ENCODE data around the gene SLC44A3. TPM values are rescaled to one million over a fixed set of nuclear protein-coding genes. Genes with fewer than 3 reads are reported as not detected.

SLC44A3 gene
- total and polyA plus RNA-seq, 8 donors: 13.0 to 52.5 (median 23.2) TPM

- intact Hi-C loops (cut with DNase I): no loop called here
- no peak overlapping the region for H3K27ac ChIP-seq
- FAIRE-seq (no peak), ATAC-seq (no peak), DNase-seq (no peak)
- no peak overlapping the region for H3K4me3 ChIP-seq
- peaks cover 0 to 34% (median 22%) of the 10 kb centered on the region in 3 donors for H3K36me3 ChIP-seq
- H3K9me3 ChIP-seq: no peaks in the 10 kb centered on the region
- 81 to 88% methylated on average over 4 of the region's 4 CpGs for WGBS, 2 donors
- no peaks in the 10 kb centered on the region for H3K27me3 ChIP-seq
- no peak for TF ChIP-seq CTCF (IDR thresholded peaks at IDR 0.05)
- H3K4me1 ChIP-seq: peaks cover 0 to 3% (median 2%) of the 10 kb centered on the region in 3 donors
These were observed 74.5 kb downstream of the SLC44A3 start for GRCh38 chr1:94894630-94895029.

- ATAC-seq: no peak
- Histone ChIP-seq H3K4me3 (no peak overlapping the region), H3K27ac (no peak overlapping the region), H3K36me3 (peaks cover 0 to 34% (median 22%) of the 10 kb centered on the region in 3 donors), H3K4me1 (peaks cover 4 to 6% (median 5%) of the 10 kb centered on the region in 3 donors), H3K9me3 (no peaks in the 10 kb centered on the region), H3K27me3 (no peaks in the 10 kb centered on the region)
- FAIRE-seq: no peak
- DNase-seq: no peak
- 96% methylated on average over 1 of the region's 1 CpG for WGBS, 2 donors
- intact Hi-C loops (cut with DNase I): no loop called here
- no peak for TF ChIP-seq CTCF (IDR thresholded peaks at IDR 0.05)
These were observed 75.4 kb downstream of the SLC44A3 start for GRCh38 chr1:94895518-94895917.

- intact Hi-C loops (cut with DNase I): no loop called here
- Histone ChIP-seq H3K36me3 (peaks cover 0 to 26% (median 22%) of the 10 kb centered on the region in 3 donors), H3K4me3 (no peak overlapping the region), H3K27ac (no peak overlapping the region), H3K4me1 (peaks cover 4 to 8% (median 5%) of the 10 kb centered on the region in 3 donors), H3K27me3 (no peaks in the 10 kb centered on the region), H3K9me3 (no peaks in the 10 kb centered on the region)
- FAIRE-seq: no peak
- no peak for DNase-seq
- WGBS, 2 donors: 72 to 74% methylated on average over 7 of the region's 7 CpGs
- no peak for TF ChIP-seq CTCF (IDR thresholded peaks at IDR 0.05)
- ATAC-seq: no peak
These were observed 78.6 kb downstream of the SLC44A3 start for GRCh38 chr1:94898491-94899385.

- no peak for DNase-seq
- Histone ChIP-seq H3K4me3 (no peak overlapping the region), H3K4me1 (peaks cover 4 to 14% (median 5%) of the 10 kb centered on the region in 3 donors), H3K27me3 (no peaks in the 10 kb centered on the region), H3K36me3 (peaks cover 0 to 24% (median 15%) of the 10 kb centered on the region in 3 donors), H3K9me3 (no peaks in the 10 kb centered on the region), H3K27ac (peak overlapping the region in 1 of 4 donors; percentile 19)
- FAIRE-seq: no peak
- intact Hi-C loops (cut with DNase I): no loop called here
- ATAC-seq: no peak
- TF ChIP-seq CTCF (IDR thresholded peaks at IDR 0.05): no peak
- 55 to 59% methylated on average over 1 of the region's 1 CpG for WGBS, 2 donors
These were observed 79.6 kb downstream of the SLC44A3 start for GRCh38 chr1:94899756-94900155.

- ATAC-seq (no peak), DNase-seq (no peak), FAIRE-seq (no peak)
- intact Hi-C loops (cut with DNase I): no loop called here
- WGBS, 2 donors: 80 to 94% methylated on average over 4 of the region's 4 CpGs
- H3K27ac ChIP-seq: no peak overlapping the region
- H3K36me3 ChIP-seq: peaks cover 0 to 6% (median 4%) of the 10 kb centered on the region in 3 donors
- peaks cover 4 to 14% (median 5%) of the 10 kb centered on the region in 3 donors for H3K4me1 ChIP-seq
- TF ChIP-seq CTCF (IDR thresholded peaks at IDR 0.05): no peak
- H3K27me3 ChIP-seq: no peaks in the 10 kb centered on the region
- H3K9me3 ChIP-seq: no peaks in the 10 kb centered on the region
- no peak overlapping the region for H3K4me3 ChIP-seq
These were observed 81.7 kb downstream of the SLC44A3 start for GRCh38 chr1:94901841-94902240.

Data from pancreas (tissue), 10 donors.